ENCODE data around the gene PRKAB1. TPM values are rescaled to one million over a fixed set of nuclear protein-coding genes. Genes with fewer than 3 reads are reported as not detected.

The PRKAB1 gene
- total RNA-seq, 2 experiments from 2014 or later: 18.6 to 24.2 TPM

DNA sequence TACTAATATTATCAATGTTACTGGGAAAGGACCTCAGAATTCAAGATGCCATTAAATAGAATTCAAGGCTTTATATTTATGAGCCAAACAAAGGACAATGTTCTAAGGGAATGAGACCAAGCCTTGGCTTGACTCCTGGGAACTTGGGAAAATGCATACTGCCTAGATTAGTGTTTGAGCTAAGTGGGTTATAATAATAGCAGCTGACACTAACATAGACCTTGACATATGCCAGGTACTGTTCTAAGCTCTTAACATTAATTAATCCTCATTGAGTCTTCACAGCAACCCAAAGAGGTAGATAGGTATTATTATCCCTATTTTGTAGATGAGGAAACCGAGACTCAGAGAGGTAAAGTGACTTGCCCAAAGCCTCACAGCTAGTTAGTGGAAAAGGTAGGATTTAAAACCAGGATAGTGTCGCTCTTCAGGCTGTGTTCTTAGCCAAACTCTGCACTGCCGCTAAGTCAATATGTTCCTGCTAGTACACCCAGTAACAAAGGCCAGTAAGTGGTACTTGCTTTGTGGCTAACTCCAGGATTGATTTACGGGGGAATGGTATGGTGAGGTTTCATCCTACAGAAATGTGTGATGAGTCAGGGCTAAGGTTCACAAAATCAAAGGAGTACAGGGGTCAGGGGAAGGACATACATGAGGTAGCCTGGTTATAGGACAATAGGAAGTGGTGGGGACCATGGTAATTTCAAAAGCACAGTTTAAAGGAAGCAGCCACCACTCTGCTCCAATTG is 35.8 kb upstream of the PRKAB1 start:
- ChIA-PET CTCF (no interaction called here), POLR2A (no interaction called here)
- no peaks in the 10 kb centered on the region for H3K4me1 Mint-ChIP-seq (ENCODE audit: low read depth)
- peaks cover 9 to 32% of the 10 kb centered on the region in 2 experiments for H3K27me3 ChIP-seq (ENCODE audit: control insufficient read depth in 1 of 2, insufficient read depth in 2 of 2, low read length in 2 of 2)
- H3K4me1 ChIP-seq (ENCODE audit: insufficient read depth, low read length): no peaks in the 10 kb centered on the region
- ATAC-seq (ENCODE audit: poor library complexity): no peak
- no peak for TF ChIP-seq CTCF (IDR thresholded peaks at IDR 0.05)
- H3K27ac Mint-ChIP-seq: no peak overlapping the region
- DNase-seq: no peak
- H3K9me3 Mint-ChIP-seq: no peaks in the 10 kb centered on the region
- H3K4me3 ChIP-seq (ENCODE audit: low read length): no peak overlapping the region
- H3K9me3 ChIP-seq (ENCODE audit: control insufficient read depth in 1 of 2, insufficient read depth in 1 of 2, low read length in 2 of 2): no peaks in the 10 kb centered on the region
- H3K27me3 Mint-ChIP-seq: peaks cover 51% of the 10 kb centered on the region
- no peak overlapping the region for H3K27ac ChIP-seq (ENCODE audit: low read depth in 1 of 2, low read length in 2 of 2)
- no peak overlapping the region for H3K4me3 Mint-ChIP-seq
- H3K36me3 ChIP-seq (ENCODE audit: insufficient read depth, low read length): no peaks in the 10 kb centered on the region
- no peaks in the 10 kb centered on the region for H3K36me3 Mint-ChIP-seq (ENCODE audit: low read depth)
- intact Hi-C loops (cut with DNase I, micrococcal nuclease): no loop called here

DNA sequence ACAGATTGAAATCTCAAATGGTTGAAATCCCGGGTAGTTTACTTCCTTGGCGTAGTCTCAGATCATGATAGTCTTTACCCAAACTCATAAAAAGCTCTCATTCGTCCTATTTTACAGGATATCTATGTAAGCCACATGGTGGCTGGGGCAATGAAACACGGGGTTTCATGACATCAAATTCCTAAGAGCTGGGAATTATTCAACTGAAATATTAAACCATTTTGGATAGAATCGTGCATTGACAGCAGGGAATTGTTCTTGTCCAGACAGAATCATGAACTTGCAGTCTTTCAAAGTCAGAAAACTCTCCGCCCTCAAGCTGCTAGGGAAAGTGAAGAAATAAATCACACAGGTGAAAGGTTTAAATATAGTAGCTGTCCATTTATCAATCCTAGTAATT is 33.2 kb upstream of the PRKAB1 start:
- peaks cover 49% of the 10 kb centered on the region for H3K27me3 Mint-ChIP-seq
- POLR2A ChIA-PET: no interaction called here
- no peak overlapping the region for H3K4me3 ChIP-seq (ENCODE audit: low read length)
- no peaks in the 10 kb centered on the region for H3K4me1 Mint-ChIP-seq (ENCODE audit: low read depth)
- no peak overlapping the region for H3K27ac Mint-ChIP-seq
- H3K36me3 Mint-ChIP-seq (ENCODE audit: low read depth): no peaks in the 10 kb centered on the region
- TF ChIP-seq CTCF (IDR thresholded peaks at IDR 0.05): no peak
- no peak overlapping the region for H3K4me3 Mint-ChIP-seq
- peaks cover 9 to 32% of the 10 kb centered on the region in 2 experiments for H3K27me3 ChIP-seq (ENCODE audit: control insufficient read depth in 1 of 2, insufficient read depth in 2 of 2, low read length in 2 of 2)
- H3K36me3 ChIP-seq (ENCODE audit: insufficient read depth, low read length): no peaks in the 10 kb centered on the region
- intact Hi-C loops (cut with DNase I, micrococcal nuclease): no loop called here
- no peaks in the 10 kb centered on the region for H3K9me3 Mint-ChIP-seq
- H3K4me1 ChIP-seq (ENCODE audit: insufficient read depth, low read length): no peaks in the 10 kb centered on the region
- no peaks in the 10 kb centered on the region for H3K9me3 ChIP-seq (ENCODE audit: control insufficient read depth in 1 of 2, insufficient read depth in 1 of 2, low read length in 2 of 2)
- CTCF ChIA-PET: no interaction called here
- H3K27ac ChIP-seq (ENCODE audit: low read depth in 1 of 2, low read length in 2 of 2): no peak overlapping the region
- DNase-seq (no peak), ATAC-seq (ENCODE audit: poor library complexity) (no peak)

GRCh38 chr12:119642986-119643385 is 24.9 kb upstream of the PRKAB1 start:
- peaks cover 32% of the 10 kb centered on the region for H3K27me3 Mint-ChIP-seq
- no peaks in the 10 kb centered on the region for H3K36me3 Mint-ChIP-seq (ENCODE audit: low read depth)
- Histone ChIP-seq H3K36me3 (ENCODE audit: insufficient read depth, low read length) (no peaks in the 10 kb centered on the region), H3K27me3 (ENCODE audit: control insufficient read depth in 1 of 2, insufficient read depth in 2 of 2, low read length in 2 of 2) (peaks cover 0 to 3% of the 10 kb centered on the region in 2 experiments), H3K4me3 (ENCODE audit: low read length) (no peak overlapping the region), H3K9me3 (ENCODE audit: control insufficient read depth in 1 of 2, insufficient read depth in 1 of 2, low read length in 2 of 2) (no peaks in the 10 kb centered on the region), H3K27ac (ENCODE audit: low read depth in 1 of 2, low read length in 2 of 2) (no peak overlapping the region), H3K4me1 (ENCODE audit: insufficient read depth, low read length) (no peaks in the 10 kb centered on the region)
- POLR2A ChIA-PET: no interaction called here
- intact Hi-C loops (cut with DNase I, micrococcal nuclease): no loop called here
- no peak for DNase-seq
- no peaks in the 10 kb centered on the region for H3K9me3 Mint-ChIP-seq
- H3K4me3 Mint-ChIP-seq: no peak overlapping the region
- H3K4me1 Mint-ChIP-seq (ENCODE audit: low read depth): no peaks in the 10 kb centered on the region
- no peak overlapping the region for H3K27ac Mint-ChIP-seq
- CTCF ChIA-PET: interaction anchor here (1.0 kb wide), 1 partner anchor 25 kb away, joined by 3 read pairs; the partner anchor contains the start of gene PRKAB1
- no peak for ATAC-seq (ENCODE audit: poor library complexity)
- no peak for TF ChIP-seq CTCF (IDR thresholded peaks at IDR 0.05)

All from CD4-positive, alpha-beta T cell (primary cell).